ENCODE measurements around the gene FAR2. TPM values are rescaled to one million over a fixed set of nuclear protein-coding genes. Genes with fewer than 3 reads are reported as not detected.
"Not testable (repeated sequence)": the region's sequence is repeated elsewhere in the genome, so short reads cannot be mapped to it uniquely, and the experiment has no call there.

Gene FAR2
- total and polyA plus RNA-seq, 2 experiments from 2014 or later: 18.7 to 22.6 TPM

DNA sequence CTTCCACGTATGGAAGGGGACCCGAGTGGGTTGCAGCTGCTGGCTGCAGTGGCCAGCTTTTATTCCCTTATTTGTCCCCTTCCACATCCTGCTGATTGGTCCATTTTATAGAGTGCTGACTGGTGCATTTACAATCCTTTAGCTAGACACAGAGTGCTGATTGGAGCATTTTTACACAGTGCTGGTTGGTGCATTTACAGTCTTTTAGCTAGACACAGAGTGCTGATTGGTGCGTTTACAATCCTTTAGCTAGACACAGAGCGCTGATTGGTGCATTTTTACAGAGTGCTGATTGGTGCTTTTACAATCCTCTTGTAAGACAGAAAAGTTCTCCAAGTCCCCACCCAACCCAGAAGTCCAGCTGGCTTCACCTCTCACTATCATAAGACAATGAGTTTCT lies 33.2 kb downstream of the FAR2 start:
- H3K79me2 ChIP-seq (replicated peaks; ENCODE audit: insufficient read depth); H3K27ac Mint-ChIP-seq; H3K27ac ChIP-seq (ENCODE audit: low read depth); H3K9me2 ChIP-seq (ENCODE audit: insufficient read depth); DNase-seq (ENCODE audit: low spot score); H3K4me1 Mint-ChIP-seq; H3K27me3 ChIP-seq (ENCODE audit: insufficient read depth); H3K4me3 ChIP-seq; ATAC-seq; H3K27me3 Mint-ChIP-seq (ENCODE audit: insufficient read depth, low read depth, poor library complexity); H3F3A ChIP-seq (replicated peaks; ENCODE audit: low read depth); H3K4me3 Mint-ChIP-seq; H3K4me1 ChIP-seq (ENCODE audit: insufficient read depth); H3K4me2 ChIP-seq; H3K36me3 ChIP-seq (ENCODE audit: insufficient read depth); H3K9me3 Mint-ChIP-seq; H2AFZ ChIP-seq; H4K20me1 ChIP-seq (replicated peaks; ENCODE audit: insufficient read depth); H3K36me3 Mint-ChIP-seq (ENCODE audit: low read depth): not testable (repeated sequence)

DNA sequence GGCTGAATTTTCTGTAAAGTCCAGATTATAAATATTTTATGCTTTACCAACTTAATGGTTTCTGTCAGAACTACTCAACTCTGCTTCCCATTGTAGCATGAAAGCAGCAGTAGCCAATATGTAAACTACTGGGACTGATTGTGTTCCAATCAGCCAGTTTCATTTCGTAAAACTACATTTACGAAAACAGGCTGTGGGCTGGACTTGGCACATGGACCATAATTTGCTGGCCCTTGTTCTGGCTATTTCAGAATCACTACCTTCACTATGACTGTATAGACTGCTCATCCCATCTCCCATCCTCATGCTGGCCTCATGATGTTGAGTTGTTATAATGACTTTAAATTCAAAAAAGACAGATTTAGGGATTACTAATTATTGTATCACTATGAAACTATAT lies 38.7 kb downstream of the FAR2 start:
- H3K27ac Mint-ChIP-seq: no peak overlapping the region
- H3K4me2 ChIP-seq: no peak overlapping the region

More for the DNA sequence above, 38.7 kb downstream of the FAR2 start:
- H3K27me3 Mint-ChIP-seq (ENCODE audit: insufficient read depth, low read depth, poor library complexity): no peaks in the 10 kb centered on the region
- no peaks in the 10 kb centered on the region for H3F3A ChIP-seq (replicated peaks; ENCODE audit: low read depth)
- no peaks in the 10 kb centered on the region for H3K27me3 ChIP-seq (ENCODE audit: insufficient read depth)
- peaks cover 4% of the 10 kb centered on the region; the same call in 1 of the 3 replicates for H3K36me3 Mint-ChIP-seq (ENCODE audit: low read depth)
- H2AFZ ChIP-seq: no peak overlapping the region
- H3K4me1 ChIP-seq (ENCODE audit: insufficient read depth): no peaks in the 10 kb centered on the region
- H3K4me1 Mint-ChIP-seq: peaks cover 10% of the 10 kb centered on the region; the same call in 2 of the 3 replicates
- no peaks in the 10 kb centered on the region for H3K9me3 Mint-ChIP-seq
- ATAC-seq: no peak
- no peak overlapping the region for H3K4me3 ChIP-seq
- no peaks in the 10 kb centered on the region for H3K36me3 ChIP-seq (ENCODE audit: insufficient read depth)
- no peak for DNase-seq (ENCODE audit: low spot score)
- H3K79me2 ChIP-seq (replicated peaks; ENCODE audit: insufficient read depth): no peaks in the 10 kb centered on the region
- H3K4me3 Mint-ChIP-seq: no peak overlapping the region
- no peak overlapping the region for H3K27ac ChIP-seq (ENCODE audit: low read depth)
- H3K9me2 ChIP-seq (ENCODE audit: insufficient read depth): no peaks in the 10 kb centered on the region
- no peaks in the 10 kb centered on the region for H4K20me1 ChIP-seq (replicated peaks; ENCODE audit: insufficient read depth)
- TF ChIP-seq, protein P1, sequence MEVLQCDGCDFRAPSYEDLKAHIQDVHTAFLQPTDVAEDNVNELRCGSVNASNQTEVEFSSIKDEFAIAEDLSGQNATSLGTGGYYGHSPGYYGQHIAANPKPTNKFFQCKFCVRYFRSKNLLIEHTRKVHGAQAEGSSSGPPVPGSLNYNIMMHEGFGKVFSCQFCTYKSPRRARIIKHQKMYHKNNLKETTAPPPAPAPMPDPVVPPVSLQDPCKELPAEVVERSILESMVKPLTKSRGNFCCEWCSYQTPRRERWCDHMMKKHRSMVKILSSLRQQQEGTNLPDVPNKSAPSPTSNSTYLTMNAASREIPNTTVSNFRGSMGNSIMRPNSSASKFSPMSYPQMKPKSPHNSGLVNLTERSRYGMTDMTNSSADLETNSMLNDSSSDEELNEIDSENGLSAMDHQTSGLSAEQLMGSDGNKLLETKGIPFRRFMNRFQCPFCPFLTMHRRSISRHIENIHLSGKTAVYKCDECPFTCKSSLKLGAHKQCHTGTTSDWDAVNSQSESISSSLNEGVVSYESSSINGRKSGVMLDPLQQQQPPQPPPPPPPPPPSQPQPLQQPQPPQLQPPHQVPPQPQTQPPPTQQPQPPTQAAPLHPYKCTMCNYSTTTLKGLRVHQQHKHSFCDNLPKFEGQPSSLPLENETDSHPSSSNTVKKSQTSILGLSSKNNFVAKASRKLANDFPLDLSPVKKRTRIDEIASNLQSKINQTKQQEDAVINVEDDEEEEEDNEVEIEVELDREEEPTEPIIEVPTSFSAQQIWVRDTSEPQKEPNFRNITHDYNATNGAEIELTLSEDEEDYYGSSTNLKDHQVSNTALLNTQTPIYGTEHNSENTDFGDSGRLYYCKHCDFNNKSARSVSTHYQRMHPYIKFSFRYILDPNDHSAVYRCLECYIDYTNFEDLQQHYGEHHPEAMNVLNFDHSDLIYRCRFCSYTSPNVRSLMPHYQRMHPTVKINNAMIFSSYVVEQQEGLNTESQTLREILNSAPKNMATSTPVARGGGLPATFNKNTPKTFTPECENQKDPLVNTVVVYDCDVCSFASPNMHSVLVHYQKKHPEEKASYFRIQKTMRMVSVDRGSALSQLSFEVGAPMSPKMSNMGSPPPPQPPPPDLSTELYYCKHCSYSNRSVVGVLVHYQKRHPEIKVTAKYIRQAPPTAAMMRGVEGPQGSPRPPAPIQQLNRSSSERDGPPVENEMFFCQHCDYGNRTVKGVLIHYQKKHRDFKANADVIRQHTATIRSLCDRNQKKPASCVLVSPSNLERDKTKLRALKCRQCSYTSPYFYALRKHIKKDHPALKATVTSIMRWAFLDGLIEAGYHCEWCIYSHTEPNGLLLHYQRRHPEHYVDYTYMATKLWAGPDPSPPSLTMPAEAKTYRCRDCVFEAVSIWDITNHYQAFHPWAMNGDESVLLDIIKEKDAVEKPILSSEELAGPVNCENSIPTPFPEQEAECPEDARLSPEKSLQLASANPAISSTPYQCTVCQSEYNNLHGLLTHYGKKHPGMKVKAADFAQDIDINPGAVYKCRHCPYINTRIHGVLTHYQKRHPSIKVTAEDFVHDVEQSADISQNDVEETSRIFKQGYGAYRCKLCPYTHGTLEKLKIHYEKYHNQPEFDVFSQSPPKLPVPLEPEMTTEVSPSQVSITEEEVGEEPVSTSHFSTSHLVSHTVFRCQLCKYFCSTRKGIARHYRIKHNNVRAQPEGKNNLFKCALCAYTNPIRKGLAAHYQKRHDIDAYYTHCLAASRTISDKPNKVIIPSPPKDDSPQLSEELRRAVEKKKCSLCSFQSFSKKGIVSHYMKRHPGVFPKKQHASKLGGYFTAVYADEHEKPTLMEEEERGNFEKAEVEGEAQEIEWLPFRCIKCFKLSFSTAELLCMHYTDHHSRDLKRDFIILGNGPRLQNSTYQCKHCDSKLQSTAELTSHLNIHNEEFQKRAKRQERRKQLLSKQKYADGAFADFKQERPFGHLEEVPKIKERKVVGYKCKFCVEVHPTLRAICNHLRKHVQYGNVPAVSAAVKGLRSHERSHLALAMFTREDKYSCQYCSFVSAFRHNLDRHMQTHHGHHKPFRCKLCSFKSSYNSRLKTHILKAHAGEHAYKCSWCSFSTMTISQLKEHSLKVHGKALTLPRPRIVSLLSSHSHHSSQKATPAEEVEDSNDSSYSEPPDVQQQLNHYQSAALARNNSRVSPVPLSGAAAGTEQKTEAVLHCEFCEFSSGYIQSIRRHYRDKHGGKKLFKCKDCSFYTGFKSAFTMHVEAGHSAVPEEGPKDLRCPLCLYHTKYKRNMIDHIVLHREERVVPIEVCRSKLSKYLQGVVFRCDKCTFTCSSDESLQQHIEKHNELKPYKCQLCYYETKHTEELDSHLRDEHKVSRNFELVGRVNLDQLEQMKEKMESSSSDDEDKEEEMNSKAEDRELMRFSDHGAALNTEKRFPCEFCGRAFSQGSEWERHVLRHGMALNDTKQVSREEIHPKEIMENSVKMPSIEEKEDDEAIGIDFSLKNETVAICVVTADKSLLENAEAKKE (CRISPR knock-in tag; IDR thresholded peaks at IDR 0.05): no peak
- no peak for TF ChIP-seq EZH2 (IDR thresholded peaks at IDR 0.05; ENCODE audit: low read depth, unreplicated experiment)

Data from GM23338 (cell line).